Epithelial cell of esophagus (primary cell): ENCODE measurements around the gene TPK1.

Experiments
- DNase-seq: peaks from one replicate; pipeline ENCODE4 v3.0.0; 2010; ENCODE audit warnings: low read depth
- H3K4me3 ChIP-seq: 2 replicates; pipeline ENCODE4 v1.5.1; 2011; ENCODE audit warnings: mild to moderate bottlenecking, low read length, control low read depth
- TF ChIP-seq, protein P1 (sequence below): IDR thresholded peaks from 2 replicates; pipeline ENCODE4 v1.5.1; 2011; ENCODE audit warnings: low read depth, mild to moderate bottlenecking, low read length, control low read depth, inconsistent platforms; ENCODE audit not compliant: insufficient read depth; ENCODE audit errors: missing control alignments

The TPK1 gene

GRCh38 chr7:144500225-144500624 lies 335.6 kb downstream of the TPK1 start:
- no peak overlapping the region for H3K4me3 ChIP-seq
- DNase-seq, result no peak
- TF ChIP-seq, protein P1, sequence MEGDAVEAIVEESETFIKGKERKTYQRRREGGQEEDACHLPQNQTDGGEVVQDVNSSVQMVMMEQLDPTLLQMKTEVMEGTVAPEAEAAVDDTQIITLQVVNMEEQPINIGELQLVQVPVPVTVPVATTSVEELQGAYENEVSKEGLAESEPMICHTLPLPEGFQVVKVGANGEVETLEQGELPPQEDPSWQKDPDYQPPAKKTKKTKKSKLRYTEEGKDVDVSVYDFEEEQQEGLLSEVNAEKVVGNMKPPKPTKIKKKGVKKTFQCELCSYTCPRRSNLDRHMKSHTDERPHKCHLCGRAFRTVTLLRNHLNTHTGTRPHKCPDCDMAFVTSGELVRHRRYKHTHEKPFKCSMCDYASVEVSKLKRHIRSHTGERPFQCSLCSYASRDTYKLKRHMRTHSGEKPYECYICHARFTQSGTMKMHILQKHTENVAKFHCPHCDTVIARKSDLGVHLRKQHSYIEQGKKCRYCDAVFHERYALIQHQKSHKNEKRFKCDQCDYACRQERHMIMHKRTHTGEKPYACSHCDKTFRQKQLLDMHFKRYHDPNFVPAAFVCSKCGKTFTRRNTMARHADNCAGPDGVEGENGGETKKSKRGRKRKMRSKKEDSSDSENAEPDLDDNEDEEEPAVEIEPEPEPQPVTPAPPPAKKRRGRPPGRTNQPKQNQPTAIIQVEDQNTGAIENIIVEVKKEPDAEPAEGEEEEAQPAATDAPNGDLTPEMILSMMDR, result no peak

GRCh38 chr7:144497282-144497681 lies 338.6 kb downstream of the TPK1 start:
- TF ChIP-seq, protein P1, result no peak
- peak; percentile 23 for DNase-seq
- no peak overlapping the region for H3K4me3 ChIP-seq

DNA sequence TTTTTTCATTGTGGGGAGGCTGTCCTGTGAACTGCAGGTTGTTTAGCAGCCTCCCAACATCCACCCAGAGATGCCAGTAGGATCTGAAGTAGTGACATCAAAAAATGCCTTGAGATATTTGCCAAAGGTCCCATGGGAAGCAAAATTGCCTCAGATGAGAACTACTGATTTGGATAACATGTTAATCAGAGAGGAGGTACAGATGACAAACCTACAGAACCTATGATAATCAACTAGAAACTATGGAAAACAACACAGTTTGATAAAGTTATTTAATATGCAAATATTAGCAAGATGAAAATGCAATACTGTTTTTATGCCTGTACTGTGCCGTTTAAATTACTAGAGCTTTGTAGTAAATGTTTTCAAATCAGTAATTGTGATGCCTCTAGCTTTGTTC lies 341.5 kb downstream of the TPK1 start:
- no peak overlapping the region for H3K4me3 ChIP-seq
- DNase-seq, result no peak
- TF ChIP-seq, protein P1, result no peak

DNA sequence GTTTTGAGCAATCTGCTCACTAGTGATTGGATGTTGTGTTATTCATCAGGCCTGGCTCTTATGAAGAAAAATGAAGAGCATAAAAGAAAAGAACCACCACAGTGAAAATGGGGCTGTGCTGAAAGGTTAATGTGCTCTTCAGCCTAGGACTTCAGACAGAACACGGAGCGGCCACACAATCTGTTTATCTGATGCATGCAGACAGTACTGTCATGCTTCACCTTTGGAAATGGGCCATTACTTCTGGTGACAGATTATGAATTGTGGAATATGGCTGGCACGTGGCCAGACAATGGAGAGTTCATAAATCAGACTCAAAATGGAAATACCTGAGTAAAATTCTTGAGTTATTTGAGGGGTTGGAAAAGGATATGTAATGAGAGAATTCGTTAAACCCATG lies 346.3 kb downstream of the TPK1 start:
- H3K4me3 ChIP-seq, result no peak overlapping the region
- TF ChIP-seq, protein P1, result no peak
- no peak for DNase-seq

GRCh38 chr7:144488977-144489376 lies 346.9 kb downstream of the TPK1 start:
- no peak for DNase-seq
- no peak overlapping the region for H3K4me3 ChIP-seq
- TF ChIP-seq, protein P1, result no peak

- no peak for DNase-seq
- TF ChIP-seq, protein P1, result no peak
- H3K4me3 ChIP-seq, result no peak overlapping the region
Observed at GRCh38 chr7:144487901-144488300, 348.0 kb downstream of the TPK1 start.

DNA sequence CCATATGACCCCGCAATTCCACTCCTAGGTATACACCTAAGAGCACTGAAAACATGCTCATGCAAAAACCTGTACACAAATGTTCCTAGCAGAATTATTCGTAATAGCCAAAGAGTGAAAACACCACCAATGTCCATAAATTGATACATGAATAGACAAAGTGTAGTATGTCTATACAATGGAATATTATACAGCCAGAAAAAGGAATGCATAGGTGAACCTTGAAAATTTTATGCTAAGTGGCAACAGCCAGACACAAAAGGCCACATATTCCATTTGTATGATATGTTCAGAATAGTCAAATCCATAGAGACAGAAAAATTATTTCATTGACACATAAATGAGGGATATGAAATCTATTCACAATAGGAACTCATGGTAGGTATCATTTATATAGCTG lies 351.4 kb downstream of the TPK1 start:
- DNase-seq, result no peak
- no peak overlapping the region for H3K4me3 ChIP-seq
- TF ChIP-seq, protein P1, result no peak
